Activated CD4-positive, alpha-beta T cell treated with anti-CD3 and anti-CD28 coated beads for 36 hours (primary cell): Measurements from ENCODE around the gene TSC22D1. TPM values are rescaled to one million over a fixed set of nuclear protein-coding genes. Genes with fewer than 3 reads are reported as not detected.
A peak's percentile ranks its signal among the peaks of the same experiment; 100 is the strongest.

ENCODE experiments used
- ATAC-seq: fragments of 200-7000 bp; cut with Tn5 transposase; one replicate; pipeline ENCODE4 v1.10.0; 2021; ENCODE audit warnings: mild to moderate bottlenecking, moderate library complexity
- CTCF ChIA-PET: fragments of 350-600 bp; sonication (Branson Sonifier 250); formaldehyde crosslinking; loops from one replicate; lab custom pipeline; 2021; ENCODE audit warnings: antibody characterized with exemption; lab: Charles Lee
- POLR2A ChIA-PET: fragments of 350-600 bp; sonication (Branson Sonifier 250); formaldehyde crosslinking; loops from one replicate; lab custom pipeline; 2021; ENCODE audit warnings: antibody characterized with exemption, inconsistent platforms; lab: Charles Lee
- DNase-seq: peaks from one replicate; pipeline ENCODE4 v3.0.0-alpha.2; 2020
- H3K27ac Mint-ChIP-seq: one replicate; pipeline ENCODE4 v1.8.0; 2021; ENCODE audit warnings: mixed read lengths
- H3K27me3 Mint-ChIP-seq: one replicate; pipeline ENCODE4 v1.8.0; 2021; ENCODE audit warnings: mixed read lengths
- H3K36me3 Mint-ChIP-seq: one replicate; pipeline ENCODE4 v1.8.0; 2021; ENCODE audit warnings: low read depth, mixed read lengths
- H3K4me1 Mint-ChIP-seq: one replicate; pipeline ENCODE4 v1.8.0; 2021; ENCODE audit warnings: mixed read lengths
- H3K4me3 Mint-ChIP-seq: one replicate; pipeline ENCODE4 v1.8.0; 2021; ENCODE audit warnings: mild to moderate bottlenecking, moderate library complexity, mixed read lengths
- H3K9me3 Mint-ChIP-seq: one replicate; pipeline ENCODE4 v1.8.0; 2021; ENCODE audit warnings: low read depth, mixed read lengths
- intact Hi-C, 2 experiments: fragments of 100-400 bp; cut with DNase I in 1 of 2; cut with micrococcal nuclease in 1 of 2; formaldehyde crosslinking; loops; one replicate each; pipeline versions ENCODE4 v1.14.2 to v1.15.1; 2022 to 2024; cut with DNase I, micrococcal nuclease
- total RNA-seq, 2 experiments: library from RNA; stranded (reverse); gene quantifications; one replicate each; pipeline ENCODE4 v1.2.3, GENCODE V29; 2021

The TSC22D1 gene
- total RNA-seq, 2 experiments from 2014 or later: 6.5 to 6.7 TPM

- intact Hi-C loops: loop anchor here (1.0 to 5.0 kb wide), 8 partner anchors 33 to 532 kb away; no protein-coding TSS in a partner anchor
- POLR2A ChIA-PET: interaction anchor here (1.1 kb wide), 1 partner anchor 17 kb away, joined by 3 read pairs; no protein-coding TSS in a partner anchor
- CTCF ChIA-PET: interaction anchor here (0.6 to 6.0 kb wide), 24 partner anchors 9 to 555 kb away, joined by 3 to 48 read pairs (median 4); no protein-coding TSS in a partner anchor
- Mint-ChIP-seq H3K9me3 (no peaks in the 10 kb centered on the region), H3K27me3 (peaks cover 11% of the 10 kb centered on the region), H3K4me1 (peaks cover 18% of the 10 kb centered on the region), H3K4me3 (peak overlapping the region; percentile 73), H3K36me3 (peaks cover 2% of the 10 kb centered on the region), H3K27ac (no peak overlapping the region)
- peak; percentile 23 for ATAC-seq
- no peak for DNase-seq
Measured at GRCh38 chr13:44437356-44438233, 138.5 kb downstream of the TSC22D1 start.

GRCh38 chr13:44436589-44437337 lies 139.4 kb downstream of the TSC22D1 start:
- ChIA-PET POLR2A (interaction anchor here (1.1 kb wide), 1 partner anchor 16 kb away, joined by 3 read pairs; no protein-coding TSS in a partner anchor), CTCF (interaction anchor here (0.6 to 6.0 kb wide), 26 partner anchors 8 to 537 kb away, joined by 3 to 48 read pairs (median 4); no protein-coding TSS in a partner anchor)
- peak; percentile 62 for DNase-seq
- Mint-ChIP-seq H3K4me1 (peaks cover 18% of the 10 kb centered on the region), H3K27me3 (peaks cover 11% of the 10 kb centered on the region), H3K36me3 (peaks cover 2% of the 10 kb centered on the region), H3K27ac (peak overlapping the region; percentile 45), H3K4me3 (peak overlapping the region; percentile 73), H3K9me3 (no peaks in the 10 kb centered on the region)
- peak; percentile 57 for ATAC-seq
- intact Hi-C loops: loop anchor here (1.0 to 5.0 kb wide), 3 partner anchors 194 to 528 kb away; no protein-coding TSS in a partner anchor

DNA sequence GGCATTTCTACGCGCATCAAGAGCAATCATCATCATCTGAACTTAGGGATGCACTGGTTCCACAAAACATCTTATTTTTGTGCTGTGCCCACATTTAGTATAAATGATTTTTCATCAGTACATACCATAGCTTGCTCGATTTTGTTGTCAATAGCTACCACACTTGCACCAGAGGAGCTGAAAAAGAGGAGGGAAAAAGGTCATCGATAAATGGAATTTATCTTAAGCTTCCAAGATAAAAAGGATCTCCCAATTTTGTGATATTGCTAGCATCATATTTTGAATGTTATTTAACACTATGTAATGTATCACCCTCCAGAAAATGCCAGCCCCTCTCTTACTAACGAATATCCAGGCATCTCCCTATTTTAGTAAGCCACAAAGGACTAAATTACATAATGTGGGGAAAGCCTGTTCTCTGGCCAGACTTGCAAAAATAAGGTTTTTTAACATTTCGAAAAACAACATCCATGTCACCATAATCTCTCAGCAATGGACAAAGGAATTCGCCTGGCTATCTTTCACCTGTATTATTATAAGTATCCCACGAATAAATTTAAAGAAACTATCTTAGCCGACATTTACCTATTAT lies 140.1 kb downstream of the TSC22D1 start:
- Mint-ChIP-seq H3K36me3 (peaks cover 2% of the 10 kb centered on the region), H3K4me3 (peak overlapping the region; percentile 73), H3K27ac (peak overlapping the region; percentile 45), H3K9me3 (no peaks in the 10 kb centered on the region), H3K27me3 (peaks cover 11% of the 10 kb centered on the region), H3K4me1 (peaks cover 18% of the 10 kb centered on the region)
- CTCF ChIA-PET: interaction anchor here (0.8 to 6.0 kb wide), 13 partner anchors 12 to 531 kb away, joined by 3 to 48 read pairs (median 4); no protein-coding TSS in a partner anchor
- DNase-seq (no peak), ATAC-seq (no peak)
- intact Hi-C loops: loop anchor here (1.0 to 5.0 kb wide), 7 partner anchors 141 to 481 kb away; no protein-coding TSS in a partner anchor
- POLR2A ChIA-PET: no interaction called here

- H3K27me3 Mint-ChIP-seq: peaks cover 11% of the 10 kb centered on the region
- peaks cover 2% of the 10 kb centered on the region for H3K36me3 Mint-ChIP-seq
Measured at GRCh38 chr13:44435142-44435918, 140.8 kb downstream of the TSC22D1 start.

GRCh38 chr13:44434766-44435141 lies 141.4 kb downstream of the TSC22D1 start:
- DNase-seq: no peak
- POLR2A ChIA-PET: interaction anchor here (0.6 kb wide), 1 partner anchor 373 kb away, joined by 5 read pairs; no protein-coding TSS in a partner anchor
- H3K27me3 Mint-ChIP-seq: peaks cover 11% of the 10 kb centered on the region
- H3K36me3 Mint-ChIP-seq: peaks cover 2% of the 10 kb centered on the region
- intact Hi-C loops: loop anchor here (1.0 to 5.0 kb wide), 7 partner anchors 143 to 483 kb away; no protein-coding TSS in a partner anchor
- CTCF ChIA-PET: interaction anchor here (0.6 to 6.0 kb wide), 4 partner anchors 49 to 530 kb away, joined by 3 to 36 read pairs (median 10); no protein-coding TSS in a partner anchor
- H3K9me3 Mint-ChIP-seq: no peaks in the 10 kb centered on the region
- ATAC-seq: no peak
- H3K4me1 Mint-ChIP-seq: peaks cover 18% of the 10 kb centered on the region
- peak overlapping the region; percentile 73 for H3K4me3 Mint-ChIP-seq
- no peak overlapping the region for H3K27ac Mint-ChIP-seq

More at GRCh38 chr13:44435142-44435918, 140.8 kb downstream of the TSC22D1 start:
- DNase-seq (peak; percentile 94), ATAC-seq (peak; percentile 84)
- Mint-ChIP-seq H3K4me3 (peak overlapping the region; percentile 73), H3K4me1 (peaks cover 18% of the 10 kb centered on the region), H3K27ac (peak overlapping the region; percentile 55), H3K9me3 (no peaks in the 10 kb centered on the region)
- intact Hi-C loops: loop anchor here (1.0 to 5.0 kb wide), 7 partner anchors 142 to 482 kb away; no protein-coding TSS in a partner anchor
- ChIA-PET POLR2A (interaction anchor here (0.6 kb wide), 1 partner anchor 374 kb away, joined by 5 read pairs; no protein-coding TSS in a partner anchor), CTCF (interaction anchor here (0.6 to 6.0 kb wide), 9 partner anchors 34 to 530 kb away, joined by 3 to 48 read pairs (median 6); no protein-coding TSS in a partner anchor)

GRCh38 chr13:44433863-44434765 lies 142.0 kb downstream of the TSC22D1 start:
- Mint-ChIP-seq H3K27ac (no peak overlapping the region), H3K4me3 (no peak overlapping the region), H3K27me3 (peaks cover 11% of the 10 kb centered on the region), H3K36me3 (peaks cover 2% of the 10 kb centered on the region), H3K9me3 (no peaks in the 10 kb centered on the region), H3K4me1 (peaks cover 18% of the 10 kb centered on the region)
- ChIA-PET POLR2A (no interaction called here), CTCF (interaction anchor here (1.5 to 6.0 kb wide), 3 partner anchors 12 to 529 kb away, joined by 5 to 36 read pairs (median 13); no protein-coding TSS in a partner anchor)
- DNase-seq (no peak), ATAC-seq (no peak)
- intact Hi-C loops: no loop called here

GRCh38 chr13:44432650-44433049 lies 143.5 kb downstream of the TSC22D1 start:
- intact Hi-C loops: no loop called here
- Mint-ChIP-seq H3K27ac (no peak overlapping the region), H3K36me3 (peaks cover 2% of the 10 kb centered on the region), H3K4me1 (peaks cover 17% of the 10 kb centered on the region), H3K27me3 (peaks cover 11% of the 10 kb centered on the region), H3K4me3 (no peak overlapping the region), H3K9me3 (no peaks in the 10 kb centered on the region)
- DNase-seq (no peak), ATAC-seq (no peak)
- ChIA-PET POLR2A (no interaction called here), CTCF (interaction anchor here (1.5 to 3.4 kb wide), 2 partner anchors 11 to 524 kb away, joined by 5 to 13 read pairs; no protein-coding TSS in a partner anchor)

DNA sequence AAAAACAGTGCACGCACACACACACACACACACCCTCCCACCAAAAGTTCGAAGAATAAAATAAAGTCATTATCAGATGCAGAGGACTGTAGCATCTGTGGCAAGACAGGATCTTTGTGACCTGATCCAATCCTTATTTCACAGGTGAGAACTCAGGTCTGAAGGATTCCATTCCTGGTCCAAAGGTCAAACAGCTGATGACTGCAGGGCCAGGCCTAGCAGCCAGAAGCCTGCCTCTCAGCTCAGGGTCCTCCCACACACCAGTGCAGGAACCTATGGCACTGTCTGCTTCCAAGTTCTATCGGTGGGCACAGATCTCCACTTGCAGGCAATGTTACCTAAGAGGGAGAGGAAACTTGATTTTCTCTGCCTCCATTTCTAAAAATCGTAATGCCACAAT lies 145.0 kb downstream of the TSC22D1 start:
- peaks cover 6% of the 10 kb centered on the region for H3K27me3 Mint-ChIP-seq
- ChIA-PET CTCF (interaction anchor here (0.6 to 3.4 kb wide), 3 partner anchors 28 to 523 kb away, joined by 3 to 13 read pairs (median 3); no protein-coding TSS in a partner anchor), POLR2A (no interaction called here)
- peaks cover 2% of the 10 kb centered on the region for H3K36me3 Mint-ChIP-seq
- H3K9me3 Mint-ChIP-seq: peaks cover 2% of the 10 kb centered on the region
- DNase-seq: no peak
- H3K4me1 Mint-ChIP-seq: peaks cover 9% of the 10 kb centered on the region
- H3K4me3 Mint-ChIP-seq: no peak overlapping the region
- no peak for ATAC-seq
- H3K27ac Mint-ChIP-seq: no peak overlapping the region
- intact Hi-C loops: no loop called here

DNA sequence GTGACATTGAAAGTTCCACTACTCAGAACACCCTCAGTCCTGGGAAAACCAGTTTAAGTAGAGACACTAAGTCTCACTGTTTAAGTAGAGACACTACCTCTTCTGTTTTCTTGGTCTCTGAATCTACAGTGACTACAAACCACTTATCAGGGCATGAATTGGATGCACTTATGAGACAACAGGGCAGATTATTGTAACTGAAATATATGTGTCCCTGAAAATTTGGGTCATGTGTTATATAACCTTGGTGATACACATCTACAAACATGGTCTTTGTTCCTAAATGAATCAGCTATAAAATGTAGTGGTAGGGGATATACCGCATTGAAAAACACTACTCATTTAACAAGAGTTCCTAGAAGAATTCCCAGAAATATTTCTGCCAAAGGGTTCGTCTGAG lies 146.8 kb downstream of the TSC22D1 start:
- H3K27me3 Mint-ChIP-seq: peaks cover 9% of the 10 kb centered on the region
- H3K27ac Mint-ChIP-seq: no peak overlapping the region
- ChIA-PET POLR2A (no interaction called here), CTCF (interaction anchor here (1.6 kb wide), 1 partner anchor 8 kb away, joined by 8 read pairs; no protein-coding TSS in a partner anchor)
- peaks cover 2% of the 10 kb centered on the region for H3K36me3 Mint-ChIP-seq
- ATAC-seq (no peak), DNase-seq (no peak)
- peaks cover 2% of the 10 kb centered on the region for H3K9me3 Mint-ChIP-seq
- intact Hi-C loops: no loop called here
- H3K4me3 Mint-ChIP-seq: no peak overlapping the region
- H3K4me1 Mint-ChIP-seq: no peaks in the 10 kb centered on the region
